ENCODE results near the gene RAET1G. TPM values are rescaled to one million over a fixed set of nuclear protein-coding genes. Genes with fewer than 3 reads are reported as not detected.

RAET1G gene
- polyA plus RNA-seq, 2 of the 4 experiments (the other 2 are of a cell fraction) = 10.1 to 24.4 TPM

DNA sequence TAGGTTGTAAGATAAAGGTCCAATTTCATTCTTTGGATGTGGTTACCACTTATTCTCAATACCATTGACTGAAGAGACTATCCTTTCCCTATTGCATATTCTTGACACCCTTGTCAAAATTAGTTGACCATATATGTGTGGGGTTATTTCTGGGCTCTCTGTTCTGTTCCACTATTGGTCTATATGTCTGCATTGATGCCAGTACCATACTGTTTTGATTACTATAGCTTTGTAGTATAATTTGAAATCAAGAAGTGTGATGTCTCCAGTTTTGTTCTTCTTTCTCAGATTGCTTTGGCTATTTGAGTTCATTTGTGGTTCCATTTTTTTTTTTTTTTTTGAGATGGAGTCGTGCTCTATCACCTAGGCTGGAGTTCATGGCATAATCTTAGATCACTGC, 50.7 kb downstream of the RAET1G start:
- H3K4me1 ChIP-seq = peaks cover 17% of the 10 kb centered on the region; the same call in 2 of the 3 replicates
- no peak for DNase-seq (ENCODE audit: low read depth in 1 of 2, low spot score in 1 of 2)
- POLR2A ChIA-PET = no interaction called here

DNA sequence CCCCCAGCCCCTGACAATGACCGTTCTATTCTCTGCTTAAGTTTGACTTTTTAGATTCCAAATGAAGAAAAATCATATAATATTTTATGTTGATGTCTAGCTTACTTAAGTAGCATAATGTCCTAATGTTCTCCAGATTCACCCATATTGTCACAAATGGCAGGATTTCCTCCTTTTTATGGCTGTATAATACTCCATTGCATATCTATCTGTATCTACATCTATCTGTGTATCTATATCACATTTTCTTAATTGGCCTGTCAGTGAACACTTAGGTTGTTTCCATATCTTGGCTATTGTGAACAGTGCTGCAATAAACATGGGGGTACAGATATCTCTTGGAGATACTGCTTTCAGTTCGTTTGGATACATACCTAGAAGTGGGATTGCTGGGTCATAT, 51.7 kb downstream of the RAET1G start:
- ChIA-PET POLR2A (no interaction called here), CTCF (interaction anchor here (1.6 kb wide), 1 partner anchor 37 kb away, joined by 4 read pairs; no protein-coding TSS in a partner anchor)
- DNase-seq (ENCODE audit: low read depth in 1 of 2, low spot score in 1 of 2) = no peak
- Histone ChIP-seq H3K4me2 (no peak overlapping the region), H3K27ac (no peak overlapping the region), H3K4me1 (peaks cover 18% of the 10 kb centered on the region; the same call in 2 of the 3 replicates), H3K4me3 (no peak overlapping the region), H3K9me3 (peaks cover 11% of the 10 kb centered on the region; the same call in 1 of the 3 replicates)
- ATAC-seq = no peak
- WGBS (ENCODE audit: missing lambda C conversion rate) = 75% methylated on average over 2 of the region's 2 CpGs
- FAIRE-seq = no peak
- no peak for TF ChIP-seq CBX8 (IDR thresholded peaks at IDR 0.05)
- no peak for TF ChIP-seq CHD4 (IDR thresholded peaks at IDR 0.05; ENCODE audit: borderline replicate concordance)
- no peak for TF ChIP-seq HOXB5 (CRISPR knock-in tag; IDR thresholded peaks at IDR 0.05)
- TF ChIP-seq MAFK (IDR thresholded peaks at IDR 0.05; ENCODE audit: partially characterized antibody) = no peak
- no peak for TF ChIP-seq EHMT2 (IDR thresholded peaks at IDR 0.05; ENCODE audit: low read depth)
- TF ChIP-seq RNF2 (IDR thresholded peaks at IDR 0.05; ENCODE audit: borderline replicate concordance, low read depth) = no peak
- TF ChIP-seq PHF8 (IDR thresholded peaks at IDR 0.05; ENCODE audit: borderline replicate concordance, low read depth) = no peak
- TF ChIP-seq, protein P1, sequence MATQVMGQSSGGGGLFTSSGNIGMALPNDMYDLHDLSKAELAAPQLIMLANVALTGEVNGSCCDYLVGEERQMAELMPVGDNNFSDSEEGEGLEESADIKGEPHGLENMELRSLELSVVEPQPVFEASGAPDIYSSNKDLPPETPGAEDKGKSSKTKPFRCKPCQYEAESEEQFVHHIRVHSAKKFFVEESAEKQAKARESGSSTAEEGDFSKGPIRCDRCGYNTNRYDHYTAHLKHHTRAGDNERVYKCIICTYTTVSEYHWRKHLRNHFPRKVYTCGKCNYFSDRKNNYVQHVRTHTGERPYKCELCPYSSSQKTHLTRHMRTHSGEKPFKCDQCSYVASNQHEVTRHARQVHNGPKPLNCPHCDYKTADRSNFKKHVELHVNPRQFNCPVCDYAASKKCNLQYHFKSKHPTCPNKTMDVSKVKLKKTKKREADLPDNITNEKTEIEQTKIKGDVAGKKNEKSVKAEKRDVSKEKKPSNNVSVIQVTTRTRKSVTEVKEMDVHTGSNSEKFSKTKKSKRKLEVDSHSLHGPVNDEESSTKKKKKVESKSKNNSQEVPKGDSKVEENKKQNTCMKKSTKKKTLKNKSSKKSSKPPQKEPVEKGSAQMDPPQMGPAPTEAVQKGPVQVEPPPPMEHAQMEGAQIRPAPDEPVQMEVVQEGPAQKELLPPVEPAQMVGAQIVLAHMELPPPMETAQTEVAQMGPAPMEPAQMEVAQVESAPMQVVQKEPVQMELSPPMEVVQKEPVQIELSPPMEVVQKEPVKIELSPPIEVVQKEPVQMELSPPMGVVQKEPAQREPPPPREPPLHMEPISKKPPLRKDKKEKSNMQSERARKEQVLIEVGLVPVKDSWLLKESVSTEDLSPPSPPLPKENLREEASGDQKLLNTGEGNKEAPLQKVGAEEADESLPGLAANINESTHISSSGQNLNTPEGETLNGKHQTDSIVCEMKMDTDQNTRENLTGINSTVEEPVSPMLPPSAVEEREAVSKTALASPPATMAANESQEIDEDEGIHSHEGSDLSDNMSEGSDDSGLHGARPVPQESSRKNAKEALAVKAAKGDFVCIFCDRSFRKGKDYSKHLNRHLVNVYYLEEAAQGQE (IDR thresholded peaks at IDR 0.05) = no peak
- TF ChIP-seq SMC3 (IDR thresholded peaks at IDR 0.05) = no peak
- TF ChIP-seq SREBF2 (IDR thresholded peaks at IDR 0.05) = no peak
- TF ChIP-seq BHLHE40 (IDR thresholded peaks at IDR 0.05; ENCODE audit: low read depth, low read length) = no peak
- no peak for TF ChIP-seq RCOR1 (IDR thresholded peaks at IDR 0.05; ENCODE audit: low read depth, low read length)
- no peak for TF ChIP-seq CHD2 (IDR thresholded peaks at IDR 0.05; ENCODE audit: low read length, partially characterized antibody)

More for the DNA sequence above, 50.7 kb downstream of the RAET1G start:
- no peak overlapping the region for H3K27ac ChIP-seq
- H3K4me3 ChIP-seq = no peak overlapping the region
- CTCF ChIA-PET = interaction anchor here (1.3 to 1.6 kb wide), 2 partner anchors 12 to 38 kb away, joined by 4 to 5 read pairs; no protein-coding TSS in a partner anchor
- TF ChIP-seq FOSB (CRISPR knock-in tag; IDR thresholded peaks at IDR 0.05) = no peak
- no peak for TF ChIP-seq NPAS2 (CRISPR knock-in tag; IDR thresholded peaks at IDR 0.05; ENCODE audit: borderline replicate concordance)
- no peak for FAIRE-seq
- 25% methylated on average over 1 of the region's 1 CpG for WGBS (ENCODE audit: missing lambda C conversion rate)
- peaks cover 11% of the 10 kb centered on the region; the same call in 1 of the 3 replicates for H3K9me3 ChIP-seq
- ATAC-seq = no peak
- no peak overlapping the region for H3K4me2 ChIP-seq

DNA sequence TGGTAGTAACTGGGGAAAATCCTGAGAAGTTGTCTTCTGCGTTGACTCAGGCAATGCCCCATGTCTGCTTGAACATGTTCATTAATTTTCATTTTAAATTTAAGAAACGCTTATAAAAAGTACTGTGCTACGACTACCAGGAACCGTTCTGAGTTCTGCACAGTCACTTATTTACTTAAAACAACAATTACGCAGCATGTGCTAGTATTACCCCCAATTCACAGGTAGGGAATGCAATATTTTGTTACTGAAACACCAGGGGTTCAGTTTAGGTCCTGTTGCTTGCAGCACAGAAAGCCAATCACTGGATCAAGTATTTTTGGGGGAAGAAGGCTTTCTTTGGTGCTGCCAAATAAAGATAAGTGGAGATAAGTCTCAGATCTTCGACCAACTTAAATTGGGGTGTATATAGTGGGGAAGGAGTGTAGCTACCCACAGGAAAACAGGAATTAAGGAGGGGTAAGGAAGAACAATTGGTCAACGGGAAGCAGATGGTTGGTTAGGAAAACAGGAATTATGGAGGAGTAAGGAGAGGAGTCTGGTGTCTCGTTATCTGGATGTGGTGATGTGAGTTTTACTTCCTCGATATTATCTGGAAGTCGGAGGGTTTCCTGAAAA, 53.5 kb downstream of the RAET1G start:
- no peak overlapping the region for H3K4me2 ChIP-seq
- ATAC-seq = no peak
- H3K9me3 ChIP-seq = peaks cover 11% of the 10 kb centered on the region; the same call in 1 of the 3 replicates
- TF ChIP-seq EHMT2 (IDR thresholded peaks at IDR 0.05; ENCODE audit: low read depth) = no peak
- TF ChIP-seq, protein P2, sequence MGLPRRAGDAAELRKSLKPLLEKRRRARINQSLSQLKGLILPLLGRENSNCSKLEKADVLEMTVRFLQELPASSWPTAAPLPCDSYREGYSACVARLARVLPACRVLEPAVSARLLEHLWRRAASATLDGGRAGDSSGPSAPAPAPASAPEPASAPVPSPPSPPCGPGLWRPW (IDR thresholded peaks at IDR 0.05) = no peak
- no peak for TF ChIP-seq POLR2AphosphoS2 (conservative IDR thresholded peaks at IDR 0.05; ENCODE audit: low read length)
- no peak for TF ChIP-seq PHF8 (IDR thresholded peaks at IDR 0.05; ENCODE audit: borderline replicate concordance, low read depth)
- TF ChIP-seq RNF2 (IDR thresholded peaks at IDR 0.05; ENCODE audit: borderline replicate concordance, low read depth) = no peak
- TF ChIP-seq JUN (IDR thresholded peaks at IDR 0.05) = no peak
- TF ChIP-seq MYC (IDR thresholded peaks at IDR 0.05; ENCODE audit: borderline replicate concordance, low read length) = no peak
- TF ChIP-seq FOSB (CRISPR knock-in tag; IDR thresholded peaks at IDR 0.05) = no peak
- no peak for TF ChIP-seq SREBF2 (IDR thresholded peaks at IDR 0.05)
- TF ChIP-seq TP53 (CRISPR knock-in tag; IDR thresholded peaks at IDR 0.05) = no peak
- TF ChIP-seq, protein P1 (IDR thresholded peaks at IDR 0.05) = no peak
- no peak for TF ChIP-seq FOXS1 (CRISPR knock-in tag; IDR thresholded peaks at IDR 0.05)
- POLR2A ChIA-PET = no interaction called here
- no peak overlapping the region for H3K4me3 ChIP-seq
- DNase-seq (ENCODE audit: low read depth in 1 of 2, low spot score in 1 of 2) = no peak
- FAIRE-seq = no peak
- CTCF ChIA-PET = interaction anchor here (1.0 to 1.3 kb wide), 2 partner anchors 26 to 56 kb away, joined by 3 to 5 read pairs; no protein-coding TSS in a partner anchor
- H3K4me1 ChIP-seq = peaks cover 23% of the 10 kb centered on the region; the same call in 2 of the 3 replicates
- WGBS (ENCODE audit: missing lambda C conversion rate) = 87% methylated on average over 10 of the region's 10 CpGs
- peak overlapping the region in 1 of 2 experiments; percentile 58; a peak in 2 of 6 replicates for H3K27ac ChIP-seq
